NCI-H146 treated with DMSO at 0.1 percent for 48 hours (cell line): ENCODE results near the gene HIVEP3.
A peak's percentile ranks its signal among the peaks of the same experiment; 100 is the strongest.

Experiments
- DNase-seq: peaks from one replicate; lab custom pipeline; 2025; ENCODE audit not compliant: unreplicated experiment; lab: John Stamatoyannopoulos, UW

The HIVEP3 gene

GRCh38 chr1:41816061-41816460 lies 102.7 kb downstream of the HIVEP3 start:
- no peak for DNase-seq

DNA sequence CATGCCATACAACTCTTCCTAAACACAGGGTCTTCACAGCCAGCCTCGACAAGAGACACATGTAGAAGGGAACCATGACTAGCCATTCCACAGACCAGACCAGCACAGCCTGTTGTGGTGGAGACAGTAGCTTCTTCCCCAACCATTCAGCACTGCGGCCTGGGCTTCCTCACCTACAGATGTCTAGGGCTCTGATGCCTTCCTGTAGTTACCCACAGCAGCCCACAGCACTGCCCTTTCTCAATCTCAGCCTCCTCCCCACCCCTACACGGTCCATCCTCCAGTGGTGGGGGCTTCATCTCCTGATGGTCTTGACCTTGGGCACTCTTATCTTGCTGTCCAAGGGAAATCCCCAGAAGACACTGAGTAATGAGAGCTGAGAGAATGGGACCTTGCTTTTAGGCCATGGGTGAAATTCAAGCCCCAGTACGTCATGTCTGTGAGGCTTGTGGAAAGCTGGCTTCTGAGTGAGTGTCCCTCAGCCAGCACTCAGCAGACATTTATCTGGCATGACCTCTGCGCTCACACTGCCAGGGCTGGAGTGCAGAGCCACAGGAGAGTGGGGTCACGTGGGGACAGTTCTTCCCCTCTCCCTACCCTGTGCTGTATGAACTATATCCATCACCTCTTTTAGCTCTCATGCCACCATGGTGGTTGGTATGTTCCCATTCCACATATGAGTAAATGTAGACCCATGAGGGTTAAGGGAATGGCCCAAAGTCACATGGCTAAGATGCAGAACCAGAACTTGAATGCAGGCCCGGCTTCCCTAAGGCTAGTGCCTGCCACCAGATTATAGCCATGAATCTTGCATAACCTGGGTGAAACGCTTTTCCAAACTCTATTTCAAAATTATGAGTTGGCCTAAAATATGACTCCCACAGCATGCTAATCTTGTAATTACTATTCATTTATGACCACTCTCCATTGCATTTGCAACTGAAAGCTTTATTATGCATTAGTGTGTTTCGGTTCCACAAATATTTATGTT lies 104.7 kb downstream of the HIVEP3 start:
- no peak for DNase-seq

DNA sequence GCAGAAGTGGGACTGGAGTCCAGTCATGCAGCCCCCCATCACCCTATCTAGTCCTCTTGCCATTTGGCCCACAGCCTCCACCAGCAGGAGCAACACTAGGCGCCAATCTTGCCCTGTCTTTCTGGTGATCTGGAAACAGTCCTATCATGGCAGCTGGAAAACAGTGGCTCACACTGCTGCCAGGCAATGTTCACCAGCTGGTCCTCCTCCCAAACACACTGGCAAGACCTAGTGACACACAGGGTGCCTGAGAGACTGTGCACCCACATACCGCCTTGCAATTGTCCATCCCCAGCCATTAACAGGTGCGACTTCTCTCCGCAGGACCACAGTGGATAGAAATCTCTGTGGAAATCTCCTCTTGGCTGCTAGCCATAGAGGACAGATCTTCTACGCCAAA lies 105.5 kb downstream of the HIVEP3 start:
- no peak for DNase-seq

GRCh38 chr1:41812453-41812852 lies 106.3 kb downstream of the HIVEP3 start:
- DNase-seq = no peak

GRCh38 chr1:41812051-41812450 lies 106.7 kb downstream of the HIVEP3 start:
- DNase-seq = peak; percentile 19

- DNase-seq = no peak
Measured at GRCh38 chr1:41811051-41811795, 107.5 kb downstream of the HIVEP3 start.

GRCh38 chr1:41810446-41810845 lies 108.3 kb downstream of the HIVEP3 start:
- DNase-seq = no peak

- no peak for DNase-seq
Measured at GRCh38 chr1:41809692-41810091, 109.0 kb downstream of the HIVEP3 start.

GRCh38 chr1:41807390-41807789 lies 111.3 kb downstream of the HIVEP3 start:
- DNase-seq = no peak

GRCh38 chr1:41806472-41807155 lies 112.1 kb downstream of the HIVEP3 start:
- no peak for DNase-seq

DNA sequence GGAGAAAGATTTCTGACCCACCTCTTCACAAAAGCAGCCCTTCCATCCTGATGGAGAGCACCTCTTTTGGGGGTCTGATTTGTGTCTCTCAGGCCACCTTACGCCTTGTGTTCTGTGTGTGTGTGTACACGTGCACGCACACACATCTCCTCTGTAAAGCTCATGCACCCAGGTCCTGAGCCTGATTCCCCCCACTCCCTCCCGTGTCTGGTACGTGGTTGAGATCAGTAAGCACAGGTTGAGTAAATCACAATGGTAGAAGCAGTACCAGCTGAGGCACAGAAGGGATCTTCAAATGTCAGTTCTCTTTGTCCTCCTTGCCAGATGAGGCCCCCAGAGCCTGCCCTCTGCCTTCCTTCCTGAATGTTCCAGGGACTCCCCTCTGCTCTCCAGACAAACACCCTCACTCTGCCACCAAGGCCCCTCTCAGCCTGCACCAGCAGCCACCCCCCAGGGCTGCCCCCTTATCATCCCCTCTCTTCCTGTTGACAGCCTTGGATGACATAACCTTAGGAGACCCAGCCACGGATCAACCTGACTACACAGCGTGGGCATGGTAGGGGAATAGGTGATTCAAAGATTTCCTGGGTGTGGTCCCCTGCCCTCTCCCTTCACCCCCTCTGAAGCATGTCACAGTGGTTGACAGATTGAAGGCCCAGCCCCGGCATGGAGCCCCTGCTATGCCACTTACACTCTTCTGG lies 112.8 kb downstream of the HIVEP3 start:
- no peak for DNase-seq

DNA sequence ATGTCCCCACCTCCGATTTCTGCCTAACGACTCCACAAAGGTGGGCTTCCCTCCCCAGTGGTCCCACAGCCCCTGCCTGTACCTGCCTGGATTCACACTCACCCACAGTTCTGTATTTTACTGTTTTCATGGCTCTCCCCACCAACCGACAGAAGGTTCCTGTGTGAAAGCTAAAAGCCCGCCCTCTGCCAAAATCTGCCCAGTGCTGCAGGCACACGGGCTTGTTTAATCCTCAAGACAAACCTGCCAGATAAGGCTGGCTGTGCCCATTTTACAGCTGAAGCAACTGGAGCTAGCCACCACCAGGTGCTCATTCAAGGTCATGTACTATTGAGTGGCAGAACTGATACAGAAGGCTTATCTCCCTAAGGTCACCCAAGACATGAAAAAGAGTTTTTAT lies 114.5 kb downstream of the HIVEP3 start:
- no peak for DNase-seq

DNA sequence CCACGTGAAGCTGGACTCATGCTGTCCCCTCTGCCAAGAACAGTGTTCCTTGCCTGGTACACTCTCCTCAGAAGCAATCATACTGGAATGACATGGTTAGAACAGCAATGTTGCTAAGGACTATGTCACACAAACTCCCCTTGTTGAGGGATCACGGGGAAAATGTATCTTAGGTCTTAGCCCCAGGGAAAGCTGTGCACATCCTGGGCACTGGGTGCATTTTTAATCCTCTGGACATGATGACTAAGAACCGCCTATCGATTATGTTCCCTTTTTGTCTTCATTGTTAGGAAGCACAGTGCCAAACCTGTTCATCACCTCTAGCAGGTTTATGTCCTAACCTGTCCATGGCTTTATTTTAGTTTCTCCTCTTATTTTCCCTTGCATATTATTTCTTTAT lies 115.1 kb downstream of the HIVEP3 start:
- DNase-seq = no peak

DNA sequence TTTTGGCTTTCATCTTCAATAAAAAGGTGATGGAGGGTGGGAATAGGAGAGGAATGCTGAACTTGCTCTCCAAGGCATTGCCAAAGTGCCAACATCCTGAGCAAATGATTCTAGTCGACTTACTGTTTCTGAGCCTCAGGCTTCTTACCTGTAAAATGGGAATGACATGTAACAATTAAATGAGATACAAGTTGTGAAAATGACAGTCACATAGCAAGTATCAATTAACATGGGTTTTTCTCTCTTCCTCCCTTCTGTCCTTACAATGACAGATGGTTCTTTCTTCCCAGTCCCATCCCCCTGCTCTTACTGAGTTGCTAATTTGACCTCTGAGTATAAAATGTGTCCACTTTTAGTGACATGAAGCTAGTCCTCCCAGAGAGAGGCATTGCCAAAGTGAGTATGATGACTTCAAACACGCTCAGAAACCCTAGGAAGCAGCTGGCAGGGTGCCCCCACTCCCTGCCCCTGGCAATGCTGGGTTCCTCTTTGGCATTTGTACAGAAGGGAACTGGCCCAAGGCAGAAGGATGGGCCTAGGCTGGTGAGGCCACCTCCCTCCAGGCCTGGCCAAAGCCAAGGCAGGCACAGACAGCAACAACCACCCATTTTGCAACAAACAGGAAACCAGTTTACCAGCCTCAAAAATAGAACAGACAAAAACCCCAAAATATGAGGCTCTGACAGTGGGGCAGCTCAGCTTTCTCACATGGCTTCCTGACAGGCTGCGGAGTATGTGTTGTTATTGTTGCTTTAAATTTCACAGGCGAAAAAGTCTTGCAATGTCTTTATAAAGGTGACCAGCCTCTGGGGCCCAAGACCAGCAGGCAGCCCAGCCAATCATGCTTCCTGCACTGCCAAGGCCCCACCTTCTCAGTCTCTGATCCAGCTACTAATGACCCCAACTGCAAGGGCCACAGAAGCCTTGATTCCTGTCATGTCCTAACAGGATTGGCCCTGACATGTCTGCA lies 115.9 kb downstream of the HIVEP3 start:
- DNase-seq = no peak

DNA sequence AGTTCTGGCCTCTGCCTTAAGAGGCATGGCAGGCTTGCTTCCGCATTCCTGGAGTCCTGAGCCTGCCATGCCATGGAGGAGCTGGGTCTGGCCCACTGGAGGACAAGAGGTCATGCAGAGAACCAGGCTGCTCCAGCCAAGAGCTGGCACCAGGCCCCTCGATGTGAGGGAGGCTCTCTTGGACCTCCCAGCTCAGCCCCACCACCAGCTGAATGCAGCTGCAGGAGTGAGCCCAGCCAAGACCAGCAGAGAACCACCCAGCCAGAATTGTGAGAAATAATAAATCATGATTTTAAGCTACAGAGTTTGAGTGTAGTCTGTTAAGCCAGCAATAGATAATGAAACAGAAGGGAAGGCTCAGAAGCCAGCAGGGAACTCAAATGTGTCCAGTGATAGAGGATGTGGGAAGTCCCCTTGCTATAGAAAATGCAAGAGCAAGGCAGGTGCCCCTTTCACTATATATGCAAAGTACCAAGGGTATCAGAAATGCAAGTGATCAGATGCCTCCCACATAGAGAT lies 118.4 kb downstream of the HIVEP3 start:
- no peak for DNase-seq

DNA sequence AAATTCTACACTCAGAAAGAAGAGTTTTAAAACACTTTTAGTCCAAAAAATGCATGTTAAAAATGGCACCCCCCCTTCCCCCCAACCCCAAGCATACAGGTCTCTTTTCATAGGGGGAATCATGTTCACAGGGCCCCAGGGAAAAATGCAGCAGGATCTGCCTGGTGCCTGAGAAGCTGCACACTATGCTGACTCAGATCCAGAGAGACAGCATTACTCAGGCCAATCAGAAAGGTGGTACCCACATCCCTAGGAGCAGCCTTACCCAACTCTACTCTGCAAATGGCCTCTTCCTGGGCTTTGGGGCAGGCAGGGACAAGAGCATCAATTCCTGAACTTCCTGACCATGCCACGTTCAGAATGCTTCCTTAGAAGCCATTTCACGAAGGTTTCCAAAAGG lies 119.0 kb downstream of the HIVEP3 start:
- DNase-seq = no peak

GRCh38 chr1:41799205-41799604 lies 119.5 kb downstream of the HIVEP3 start:
- no peak for DNase-seq

- no peak for DNase-seq
Measured at GRCh38 chr1:41795205-41795762, 123.4 kb downstream of the HIVEP3 start.

GRCh38 chr1:41794031-41794430 lies 124.7 kb downstream of the HIVEP3 start:
- DNase-seq = no peak
